GM13977 (cell line): ENCODE data around the gene SLC10A7.

ENCODE experiments used
- DNase-seq: peaks from one replicate; pipeline ENCODE4 v3.0.0; 2012; ENCODE audit warnings: low spot score
- CTCF ChIP-seq: IDR thresholded peaks from 2 replicates; pipeline ENCODE4 v1.5.1; 2012; ENCODE audit warnings: mild to moderate bottlenecking, control low read depth; ENCODE audit not compliant: insufficient read depth; ENCODE audit errors: extremely low read depth, missing control alignments
- in situ Hi-C: fragments of 300-500 bp; cut with MboI; formaldehyde crosslinking; loops from one replicate; pipeline ENCODE4 v1.12.0; 2022; ENCODE audit warnings: low sequenced_read_pairs, low pct_unique_long_range_greater_than_20kb, mixed read lengths, inconsistent platforms; ENCODE audit not compliant: unreplicated experiment

The SLC10A7 gene

GRCh38 chr4:146282657-146283056 lies 239.1 kb downstream of the SLC10A7 start:
- TF ChIP-seq CTCF: no peak
- no peak for DNase-seq
- in situ Hi-C loops: no loop called here

GRCh38 chr4:146278986-146279385 lies 242.8 kb downstream of the SLC10A7 start:
- no peak for TF ChIP-seq CTCF
- no peak for DNase-seq
- in situ Hi-C loops: no loop called here

GRCh38 chr4:146275370-146275769 lies 246.4 kb downstream of the SLC10A7 start:
- in situ Hi-C loops: no loop called here
- no peak for TF ChIP-seq CTCF
- DNase-seq: no peak

- in situ Hi-C loops: no loop called here
Measured at GRCh38 chr4:146274774-146275173, 247.0 kb downstream of the SLC10A7 start.

GRCh38 chr4:146273204-146273901 lies 248.4 kb downstream of the SLC10A7 start:
- in situ Hi-C loops: no loop called here
- DNase-seq: peak; percentile 20
- TF ChIP-seq CTCF: no peak

More at GRCh38 chr4:146274774-146275173, 247.0 kb downstream of the SLC10A7 start:
- no peak for DNase-seq
- TF ChIP-seq CTCF: peak; percentile 4

GRCh38 chr4:146271466-146271865 lies 250.3 kb downstream of the SLC10A7 start:
- in situ Hi-C loops: no loop called here
- DNase-seq: no peak
- TF ChIP-seq CTCF: no peak
